Activated naive CD8-positive, alpha-beta T cell treated with anti-CD3 and anti-CD28 coated beads, Interleukin-2, amount 10 ng/mL, durations not matched to agents 7 days and 5 days (primary cell): ENCODE data around the gene ATP8A2. TPM values are rescaled to one million over a fixed set of nuclear protein-coding genes. Genes with fewer than 3 reads are reported as not detected.

Experiments used
- ATAC-seq: fragments of 150-1000 bp; cut with Tn5 transposase; one replicate; pipeline ENCODE4 v1.10.0; 2021; ENCODE audit warnings: low read depth, moderate library complexity
- POLR2A ChIA-PET: fragments of 350-600 bp; sonication (Branson Sonifier 250); formaldehyde crosslinking; loops from one replicate; lab custom pipeline; 2021; ENCODE audit warnings: antibody characterized with exemption; lab: Charles Lee
- DNase-seq: peaks from one replicate; pipeline ENCODE4 v3.0.0; 2021
- H3K27ac Mint-ChIP-seq: one replicate; pipeline ENCODE4 v1.8.0; 2022; ENCODE audit warnings: mild to moderate bottlenecking, mixed read lengths
- H3K27me3 Mint-ChIP-seq: one replicate; pipeline ENCODE4 v1.8.0; 2022; ENCODE audit warnings: mild to moderate bottlenecking, moderate library complexity, mixed read lengths
- H3K36me3 Mint-ChIP-seq: one replicate; pipeline ENCODE4 v1.8.0; 2021; ENCODE audit warnings: mild to moderate bottlenecking, mixed read lengths
- H3K4me1 Mint-ChIP-seq: one replicate; pipeline ENCODE4 v1.8.0; 2021; ENCODE audit warnings: mixed read lengths
- H3K4me3 Mint-ChIP-seq: one replicate; pipeline ENCODE4 v1.8.0; 2022; ENCODE audit warnings: mild to moderate bottlenecking, moderate library complexity, mixed read lengths
- H3K9me3 Mint-ChIP-seq: one replicate; pipeline ENCODE4 v1.8.0; 2021; ENCODE audit warnings: mixed read lengths
- total RNA-seq, 2 experiments: library from RNA; stranded (reverse); gene quantifications; one replicate each; pipeline ENCODE4 v1.2.3, GENCODE V29; 2021

Gene ATP8A2
- total RNA-seq, 2 experiments from 2014 or later, result 1.4 to 1.7 TPM

- POLR2A ChIA-PET, result no interaction called here
- no peaks in the 10 kb centered on the region for H3K9me3 Mint-ChIP-seq
- peak overlapping the region; percentile 41 for H3K4me3 Mint-ChIP-seq
- H3K4me1 Mint-ChIP-seq, result peaks cover 27% of the 10 kb centered on the region
- H3K27ac Mint-ChIP-seq, result no peak overlapping the region
- H3K27me3 Mint-ChIP-seq, result no peaks in the 10 kb centered on the region
- ATAC-seq (no peak), DNase-seq (no peak)
- no peaks in the 10 kb centered on the region for H3K36me3 Mint-ChIP-seq
Measured at GRCh38 chr13:25977216-25977615, 605.4 kb downstream of the ATP8A2 start.

- H3K27me3 Mint-ChIP-seq, result no peaks in the 10 kb centered on the region
- POLR2A ChIA-PET, result no interaction called here
Measured at GRCh38 chr13:25977671-25978070, 605.9 kb downstream of the ATP8A2 start.

GRCh38 chr13:25978961-25979360 is 607.2 kb downstream of the ATP8A2 start:
- no peaks in the 10 kb centered on the region for H3K9me3 Mint-ChIP-seq
- DNase-seq, result no peak
- no peak for ATAC-seq
- no peak overlapping the region for H3K27ac Mint-ChIP-seq
- H3K4me1 Mint-ChIP-seq, result peaks cover 15% of the 10 kb centered on the region
- POLR2A ChIA-PET, result no interaction called here
- no peak overlapping the region for H3K4me3 Mint-ChIP-seq
- H3K36me3 Mint-ChIP-seq, result no peaks in the 10 kb centered on the region
- H3K27me3 Mint-ChIP-seq, result no peaks in the 10 kb centered on the region

More at GRCh38 chr13:25977671-25978070, 605.9 kb downstream of the ATP8A2 start:
- ATAC-seq, result no peak
- Mint-ChIP-seq H3K27ac (no peak overlapping the region), H3K4me1 (peaks cover 22% of the 10 kb centered on the region), H3K9me3 (no peaks in the 10 kb centered on the region), H3K4me3 (no peak overlapping the region), H3K36me3 (no peaks in the 10 kb centered on the region)
- DNase-seq, result no peak

- POLR2A ChIA-PET, result no interaction called here
- Mint-ChIP-seq H3K27me3 (no peaks in the 10 kb centered on the region), H3K36me3 (no peaks in the 10 kb centered on the region), H3K27ac (no peak overlapping the region), H3K4me3 (no peak overlapping the region), H3K4me1 (peaks cover 11% of the 10 kb centered on the region), H3K9me3 (no peaks in the 10 kb centered on the region)
- ATAC-seq (no peak), DNase-seq (no peak)
Measured at GRCh38 chr13:25979371-25979770, 607.6 kb downstream of the ATP8A2 start.

GRCh38 chr13:25980255-25980654 is 608.5 kb downstream of the ATP8A2 start:
- H3K36me3 Mint-ChIP-seq, result no peaks in the 10 kb centered on the region
- peaks cover 9% of the 10 kb centered on the region for H3K4me1 Mint-ChIP-seq
- H3K4me3 Mint-ChIP-seq, result no peak overlapping the region
- peaks cover 2% of the 10 kb centered on the region for H3K9me3 Mint-ChIP-seq
- POLR2A ChIA-PET, result no interaction called here
- no peaks in the 10 kb centered on the region for H3K27me3 Mint-ChIP-seq
- no peak for ATAC-seq
- DNase-seq, result no peak
- no peak overlapping the region for H3K27ac Mint-ChIP-seq

- ATAC-seq (no peak), DNase-seq (no peak)
- peaks cover 9% of the 10 kb centered on the region for H3K4me1 Mint-ChIP-seq
- no peaks in the 10 kb centered on the region for H3K36me3 Mint-ChIP-seq
- no peak overlapping the region for H3K27ac Mint-ChIP-seq
- POLR2A ChIA-PET, result no interaction called here
- no peak overlapping the region for H3K4me3 Mint-ChIP-seq
- H3K27me3 Mint-ChIP-seq, result no peaks in the 10 kb centered on the region
- H3K9me3 Mint-ChIP-seq, result peaks cover 2% of the 10 kb centered on the region
Measured at GRCh38 chr13:25981060-25981459, 609.3 kb downstream of the ATP8A2 start.

- H3K4me1 Mint-ChIP-seq, result peaks cover 2% of the 10 kb centered on the region
- no peak for DNase-seq
- no peaks in the 10 kb centered on the region for H3K36me3 Mint-ChIP-seq
- ATAC-seq, result no peak
- H3K9me3 Mint-ChIP-seq, result peaks cover 2% of the 10 kb centered on the region
- POLR2A ChIA-PET, result no interaction called here
- H3K27me3 Mint-ChIP-seq, result no peaks in the 10 kb centered on the region
- no peak overlapping the region for H3K27ac Mint-ChIP-seq
- H3K4me3 Mint-ChIP-seq, result no peak overlapping the region
Measured at GRCh38 chr13:25982907-25983306, 611.1 kb downstream of the ATP8A2 start.

GRCh38 chr13:25987987-25988386 is 616.2 kb downstream of the ATP8A2 start:
- Mint-ChIP-seq H3K27ac (no peak overlapping the region), H3K9me3 (peaks cover 9% of the 10 kb centered on the region), H3K27me3 (no peaks in the 10 kb centered on the region), H3K4me3 (no peak overlapping the region), H3K4me1 (peaks cover 10% of the 10 kb centered on the region), H3K36me3 (peaks cover 3% of the 10 kb centered on the region)
- DNase-seq (no peak), ATAC-seq (no peak)
- POLR2A ChIA-PET, result no interaction called here

GRCh38 chr13:25988661-25989060 is 616.9 kb downstream of the ATP8A2 start:
- H3K36me3 Mint-ChIP-seq, result peaks cover 3% of the 10 kb centered on the region
- peaks cover 9% of the 10 kb centered on the region for H3K9me3 Mint-ChIP-seq
- POLR2A ChIA-PET, result no interaction called here
- H3K27me3 Mint-ChIP-seq, result no peaks in the 10 kb centered on the region
- DNase-seq (no peak), ATAC-seq (no peak)
- H3K4me1 Mint-ChIP-seq, result peaks cover 10% of the 10 kb centered on the region
- no peak overlapping the region for H3K4me3 Mint-ChIP-seq
- no peak overlapping the region for H3K27ac Mint-ChIP-seq

- H3K4me3 Mint-ChIP-seq, result no peak overlapping the region
- H3K36me3 Mint-ChIP-seq, result peaks cover 10% of the 10 kb centered on the region
- peaks cover 5% of the 10 kb centered on the region for H3K27me3 Mint-ChIP-seq
- no peak for ATAC-seq
- H3K27ac Mint-ChIP-seq, result no peak overlapping the region
- POLR2A ChIA-PET, result no interaction called here
- H3K9me3 Mint-ChIP-seq, result peaks cover 12% of the 10 kb centered on the region
- DNase-seq, result no peak
- peaks cover 10% of the 10 kb centered on the region for H3K4me1 Mint-ChIP-seq
Measured at GRCh38 chr13:25990801-25991200, 619.0 kb downstream of the ATP8A2 start.

GRCh38 chr13:25992076-25992475 is 620.3 kb downstream of the ATP8A2 start:
- DNase-seq (no peak), ATAC-seq (no peak)
- Mint-ChIP-seq H3K27ac (no peak overlapping the region), H3K27me3 (peaks cover 5% of the 10 kb centered on the region), H3K36me3 (peaks cover 10% of the 10 kb centered on the region), H3K4me1 (peaks cover 10% of the 10 kb centered on the region), H3K9me3 (peaks cover 12% of the 10 kb centered on the region), H3K4me3 (no peak overlapping the region)
- POLR2A ChIA-PET, result interaction anchor here (0.6 kb wide), 1 partner anchor 20 kb away, joined by 3 read pairs; no protein-coding TSS in a partner anchor

- H3K27me3 Mint-ChIP-seq, result no peaks in the 10 kb centered on the region
- ATAC-seq (no peak), DNase-seq (no peak)
- no peak overlapping the region for H3K4me3 Mint-ChIP-seq
- POLR2A ChIA-PET, result no interaction called here
- H3K27ac Mint-ChIP-seq, result no peak overlapping the region
- H3K4me1 Mint-ChIP-seq, result peaks cover 10% of the 10 kb centered on the region
- H3K9me3 Mint-ChIP-seq, result peaks cover 9% of the 10 kb centered on the region
- H3K36me3 Mint-ChIP-seq, result peaks cover 8% of the 10 kb centered on the region
Measured at GRCh38 chr13:26007261-26008125, 635.7 kb downstream of the ATP8A2 start.

GRCh38 chr13:26010487-26011207 is 638.9 kb downstream of the ATP8A2 start:
- POLR2A ChIA-PET, result no interaction called here
- H3K36me3 Mint-ChIP-seq, result peaks cover 14% of the 10 kb centered on the region
- peaks cover 18% of the 10 kb centered on the region for H3K4me1 Mint-ChIP-seq
- DNase-seq (no peak), ATAC-seq (no peak)
- H3K27ac Mint-ChIP-seq, result no peak overlapping the region
- peaks cover 3% of the 10 kb centered on the region for H3K9me3 Mint-ChIP-seq
- H3K4me3 Mint-ChIP-seq, result no peak overlapping the region
- H3K27me3 Mint-ChIP-seq, result no peaks in the 10 kb centered on the region

GRCh38 chr13:26011208-26011573 is 639.4 kb downstream of the ATP8A2 start:
- Mint-ChIP-seq H3K9me3 (peaks cover 3% of the 10 kb centered on the region), H3K4me3 (no peak overlapping the region), H3K4me1 (peaks cover 18% of the 10 kb centered on the region), H3K27ac (peak overlapping the region; percentile 86), H3K36me3 (peaks cover 15% of the 10 kb centered on the region), H3K27me3 (no peaks in the 10 kb centered on the region)
- DNase-seq, result no peak
- ATAC-seq, result no peak
- POLR2A ChIA-PET, result no interaction called here
